HG02588 (cell line): ENCODE data around the gene CFAP206.
"Not testable (repeated sequence)": the region's sequence is repeated elsewhere in the genome, so short reads cannot be mapped to it uniquely, and the experiment has no call there.

ENCODE experiments used
- ATAC-seq: cut with Tn5 transposase; IDR thresholded peaks from one replicate; pipeline ENCODE4 v1.9.1; 2021; ENCODE audit warnings: mild to moderate bottlenecking, moderate library complexity; ENCODE audit not compliant: unreplicated experiment

The CFAP206 gene

DNA sequence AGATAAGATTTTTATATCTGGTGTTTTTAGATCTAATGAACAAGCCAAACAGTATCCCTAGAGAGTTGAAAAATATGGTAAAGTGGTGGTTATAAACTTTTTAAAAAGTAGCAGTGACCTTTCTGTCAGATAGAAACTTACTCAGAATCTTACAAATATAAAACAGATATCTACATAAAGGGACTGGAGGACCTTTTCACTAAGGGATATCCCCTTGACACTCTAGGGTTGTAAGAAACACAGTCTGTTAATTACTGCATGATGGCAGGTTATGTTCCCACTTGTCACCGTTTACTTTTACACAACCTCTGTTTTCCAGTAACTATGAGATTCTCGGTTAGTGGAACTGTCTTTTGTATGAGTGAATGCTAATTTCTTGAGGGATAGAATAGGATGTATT is 11.5 kb downstream of the CFAP206 start:
- ATAC-seq, result no peak

DNA sequence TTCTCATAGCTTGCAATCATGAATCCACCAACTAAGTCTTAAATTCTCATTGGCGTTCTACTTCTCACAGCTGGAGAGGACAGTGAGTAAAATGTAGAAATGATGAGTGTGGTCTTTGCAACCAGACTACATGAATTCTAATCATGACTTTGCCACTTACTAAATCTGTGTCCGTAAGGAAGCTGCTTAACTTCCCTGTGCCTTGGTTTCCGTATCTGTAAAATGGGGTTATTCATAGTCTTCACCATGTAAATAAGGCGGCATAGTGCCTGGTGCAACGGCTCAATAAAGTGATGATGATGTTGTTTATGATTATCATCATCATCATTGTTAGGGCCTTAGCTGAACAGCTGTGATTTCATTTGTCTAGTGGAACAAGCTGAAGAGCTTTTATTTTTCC is 12.6 kb downstream of the CFAP206 start:
- no peak for ATAC-seq

DNA sequence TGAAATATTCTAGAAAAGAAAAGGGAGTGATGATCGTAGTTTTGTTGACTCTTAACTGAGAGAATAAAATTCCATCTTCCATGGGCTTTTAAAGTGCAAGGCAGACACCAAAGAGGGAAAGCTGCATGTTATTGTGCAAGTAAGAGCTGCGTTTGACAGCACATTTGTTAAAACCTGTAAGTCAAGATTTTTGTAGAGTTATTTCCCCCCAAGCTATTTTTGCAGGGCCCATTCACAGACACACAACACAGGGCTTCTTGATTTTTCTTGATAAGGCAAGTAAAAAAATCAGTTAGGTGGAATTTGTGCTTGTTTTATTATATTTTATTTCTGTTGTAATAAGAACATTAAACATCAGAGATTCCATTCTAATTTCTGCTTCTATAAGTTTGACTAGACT is 13.8 kb downstream of the CFAP206 start:
- ATAC-seq, result no peak

DNA sequence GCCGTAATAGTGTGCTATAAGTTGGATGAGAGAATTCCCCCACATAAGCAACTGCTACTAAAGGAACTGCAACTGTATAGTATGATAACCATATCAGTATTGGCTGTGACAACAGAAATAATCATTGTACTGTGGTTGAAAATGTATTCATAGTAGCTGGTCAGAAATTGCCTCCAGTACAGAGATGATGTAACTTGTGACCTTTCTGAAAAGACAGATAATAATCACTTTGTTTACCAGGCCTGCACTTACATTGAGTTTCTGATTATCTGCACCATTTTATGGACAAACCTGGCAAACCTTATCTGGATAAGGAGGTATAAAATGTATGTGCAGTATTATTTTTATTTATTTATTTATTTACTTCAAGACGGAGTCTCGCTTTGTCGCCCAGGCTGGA is 19.0 kb downstream of the CFAP206 start:
- no peak for ATAC-seq

DNA sequence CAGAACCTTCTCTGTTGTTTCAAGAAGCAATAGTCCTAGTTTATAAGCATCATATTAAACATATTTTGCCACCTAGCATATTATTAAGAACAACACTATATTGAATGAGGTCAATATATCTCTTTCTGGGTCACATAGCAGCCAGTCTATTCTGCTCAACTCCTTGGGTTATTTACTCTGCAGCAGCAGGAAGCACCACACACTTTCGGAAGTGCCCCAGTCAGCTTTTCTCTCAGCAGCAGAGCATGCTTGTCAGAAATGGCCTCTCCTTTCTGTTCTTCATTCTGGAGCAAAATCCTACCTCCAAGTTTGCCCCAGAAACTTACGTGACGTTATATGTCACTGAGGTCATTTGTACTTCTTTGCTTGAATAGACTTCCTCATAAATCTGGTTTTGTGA is 22.7 kb downstream of the CFAP206 start:
- ATAC-seq, result no peak

DNA sequence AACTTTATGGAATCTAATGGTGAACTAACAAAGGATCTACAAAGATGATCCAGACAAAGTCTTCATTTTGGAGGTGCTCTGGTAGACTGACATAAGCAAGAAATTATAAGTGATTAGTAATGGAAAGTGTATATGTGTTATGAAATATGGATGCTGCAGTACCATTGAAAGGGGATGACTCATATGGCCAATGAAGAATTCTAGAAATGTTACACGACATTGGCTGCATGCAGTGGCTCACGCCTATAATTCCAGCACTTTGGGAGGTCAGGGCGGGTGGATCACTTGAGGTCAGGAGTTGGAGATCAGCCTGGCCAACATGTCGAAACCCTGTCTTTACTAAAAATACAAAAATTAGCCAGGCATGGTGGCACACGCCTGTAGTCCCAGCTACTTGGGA is 23.5 kb downstream of the CFAP206 start:
- ATAC-seq, result no peak

DNA sequence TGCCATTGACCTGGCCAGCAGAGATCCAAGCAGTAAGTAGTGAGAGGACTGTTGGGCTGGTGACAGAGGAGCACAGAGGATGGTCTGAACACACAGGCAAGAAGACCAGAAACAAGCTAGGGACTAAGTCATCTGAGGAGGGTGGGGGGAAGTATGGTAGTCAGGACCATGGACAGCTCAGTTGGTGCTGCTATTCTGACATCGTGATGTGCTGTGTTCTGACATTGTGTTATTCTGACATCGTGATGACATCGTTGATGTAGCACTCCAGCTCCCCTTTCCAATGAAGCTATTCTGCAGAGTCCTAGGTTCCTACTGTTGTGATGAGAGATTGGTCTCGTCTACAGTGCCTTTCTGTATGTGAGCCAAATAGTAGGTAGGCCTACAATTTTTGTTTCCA is 28.7 kb downstream of the CFAP206 start:
- no peak for ATAC-seq

DNA sequence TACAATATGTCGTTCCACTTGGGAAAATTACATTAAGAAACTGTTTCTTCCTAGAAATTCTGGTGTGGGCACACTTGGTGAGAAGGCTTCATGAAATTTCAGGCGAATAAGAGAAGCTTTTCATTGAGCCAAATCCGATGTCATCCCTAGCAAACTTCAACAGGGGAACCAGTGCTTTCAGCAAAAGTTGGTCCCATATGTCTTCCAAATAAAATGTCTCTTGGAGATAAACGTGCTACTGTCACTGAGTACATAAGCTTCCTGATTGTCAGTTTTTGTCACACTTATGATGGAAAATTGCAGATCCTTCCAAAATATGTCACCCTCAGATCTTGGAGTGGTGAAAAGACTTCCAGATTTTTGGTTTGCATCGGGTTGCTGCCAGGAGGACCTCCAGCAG is 33.9 kb downstream of the CFAP206 start:
- no peak for ATAC-seq

DNA sequence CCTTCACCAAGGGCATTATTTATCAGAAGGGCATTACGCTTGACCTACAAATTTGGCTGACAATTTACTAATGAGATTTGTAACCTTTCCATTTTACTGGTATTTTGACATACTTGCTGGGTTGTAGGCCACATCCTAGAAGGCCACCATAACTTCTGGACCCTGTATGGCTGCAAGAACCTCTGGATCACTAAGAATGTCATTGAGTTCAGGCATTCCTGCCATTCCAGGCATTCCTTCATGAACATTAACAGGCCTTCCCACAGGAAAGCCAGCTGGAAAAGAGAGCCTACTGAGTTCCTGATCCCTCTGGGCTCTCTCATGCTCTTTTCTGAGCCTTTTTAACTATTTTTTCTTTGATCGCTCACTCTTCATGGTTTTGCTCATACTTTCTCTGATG is 36.6 kb downstream of the CFAP206 start:
- no peak for ATAC-seq

DNA sequence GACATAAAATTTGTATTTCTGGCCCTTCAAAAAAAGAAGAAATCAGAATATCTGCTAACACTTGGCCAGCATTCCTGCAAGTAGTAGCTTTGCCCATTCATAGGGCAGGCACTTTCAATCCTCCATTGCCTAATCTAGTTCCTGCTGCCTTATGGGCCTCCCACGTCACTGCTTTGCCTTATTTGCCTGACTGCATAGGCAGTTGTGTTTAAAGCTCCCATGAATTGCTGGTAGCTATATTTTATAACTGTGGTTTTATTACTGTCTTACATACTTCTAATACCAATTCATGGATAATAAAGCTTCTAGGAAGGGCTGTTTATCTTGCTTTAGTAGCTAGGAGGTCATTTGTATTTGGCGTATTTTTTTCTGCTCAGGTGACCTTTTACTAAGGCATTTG is 57.3 kb downstream of the CFAP206 start:
- ATAC-seq, result no peak

DNA sequence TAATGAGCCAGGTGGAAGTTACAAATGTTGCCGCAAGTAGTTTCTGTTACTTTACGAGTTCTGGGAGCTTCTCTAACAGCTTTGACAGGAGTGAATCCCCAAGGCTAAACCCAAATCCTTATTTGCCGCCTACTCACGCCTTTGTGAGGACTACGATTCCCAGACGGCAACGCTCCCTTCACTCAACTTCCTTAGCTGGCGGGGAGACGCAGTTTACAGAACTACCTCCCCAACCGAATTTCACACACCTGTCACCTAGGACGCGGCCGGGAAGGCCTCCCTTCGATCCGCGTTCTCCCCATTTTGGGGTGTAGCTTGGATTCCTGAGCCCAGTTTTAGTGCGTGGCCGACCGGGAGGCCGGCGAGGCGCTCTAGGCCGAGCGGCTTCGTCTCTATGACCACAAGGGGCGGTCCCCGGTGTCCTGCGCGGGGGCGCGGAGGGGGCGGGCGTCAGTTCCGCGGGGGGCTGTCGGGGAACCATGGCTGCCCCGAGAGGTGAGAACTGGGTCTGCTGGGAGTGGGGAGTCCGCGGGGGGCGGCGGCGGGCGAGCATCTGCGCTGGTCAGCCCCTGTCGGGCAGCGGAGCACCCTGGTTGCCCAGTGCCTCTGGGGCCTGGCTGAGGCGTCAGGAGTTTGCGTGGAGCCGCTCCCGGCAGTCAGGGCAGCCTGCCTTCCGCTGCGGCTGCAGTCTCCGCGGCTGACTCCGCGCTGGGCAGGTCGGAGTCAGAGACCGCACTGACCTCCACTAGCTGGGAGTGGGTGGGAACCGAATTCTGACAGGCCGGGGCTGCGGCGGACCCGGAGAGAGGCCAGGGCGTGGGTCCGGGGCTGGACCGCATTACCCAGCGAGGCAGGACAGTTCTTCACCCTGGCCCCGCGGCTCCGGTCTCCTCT is 65.0 kb downstream of the CFAP206 start, which contains the start of gene SLC35A1:
Gene SLC35A1 (plus strand): TSS at position 450 of the 894 bp plus-strand sequence. CDS start 30 bp downstream, at position 480.
- ATAC-seq, result peak; percentile 95

DNA sequence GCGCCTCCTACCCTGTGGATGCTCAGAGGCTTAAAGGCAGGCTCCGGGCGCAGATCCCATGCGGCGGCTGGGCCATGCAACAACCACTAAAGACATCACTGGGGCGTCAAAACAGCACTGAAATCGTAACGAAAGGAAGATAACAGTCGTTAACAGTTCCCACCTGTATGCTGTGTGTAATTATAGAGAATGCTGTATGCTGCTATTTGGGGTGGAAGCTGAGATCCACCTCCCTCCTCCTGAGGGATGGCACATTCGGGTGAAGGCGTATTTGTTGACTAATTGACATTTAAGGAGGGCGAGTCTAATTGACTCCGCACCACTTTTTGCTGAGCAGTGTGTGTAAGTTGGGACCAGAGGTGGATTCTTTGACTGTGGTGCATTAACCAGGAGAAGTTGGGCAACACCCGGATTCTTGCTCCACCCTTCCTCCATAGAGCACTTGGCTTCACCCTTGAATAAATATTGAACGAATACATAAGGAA is 65.7 kb downstream of the CFAP206 start:
- ATAC-seq, result peak; percentile 56

DNA sequence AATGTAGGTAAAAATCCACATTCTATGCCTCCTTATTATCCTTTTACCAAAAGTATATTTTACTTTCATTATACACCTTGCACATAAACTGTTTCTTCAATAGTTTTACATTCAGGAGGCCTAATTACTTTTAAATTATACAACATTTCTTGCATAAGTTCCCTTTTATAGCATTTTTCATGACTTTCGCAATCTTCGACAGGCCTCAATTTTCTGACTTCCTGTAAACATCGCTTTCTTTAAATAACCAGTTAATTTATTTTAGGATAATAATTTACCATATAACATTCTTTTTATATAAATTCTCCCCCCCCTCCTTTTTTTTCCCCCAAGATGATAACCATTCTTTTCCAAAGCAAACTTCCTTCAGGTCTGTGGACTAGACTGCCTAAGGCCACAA is 74.2 kb downstream of the CFAP206 start:
- ATAC-seq, result no peak

DNA sequence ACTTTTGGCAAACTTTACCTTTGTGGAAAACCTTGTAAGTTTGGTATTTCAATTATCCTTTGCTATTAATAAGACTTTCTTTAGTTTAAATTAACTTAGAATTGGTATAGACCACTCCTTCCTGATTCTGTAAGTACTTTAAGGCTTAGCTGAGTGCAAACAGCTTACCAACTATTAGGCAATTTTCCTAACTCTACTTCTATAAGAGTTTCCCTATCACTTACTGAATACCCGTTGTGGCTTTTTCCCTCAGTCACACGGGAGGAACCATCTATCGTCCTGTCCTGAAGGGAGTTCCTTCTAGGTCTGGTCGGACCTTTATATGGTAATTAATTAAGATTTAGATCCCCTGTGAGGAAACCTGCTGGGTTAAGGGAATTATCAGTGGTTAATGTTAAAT is 74.6 kb downstream of the CFAP206 start:
- no peak for ATAC-seq

DNA sequence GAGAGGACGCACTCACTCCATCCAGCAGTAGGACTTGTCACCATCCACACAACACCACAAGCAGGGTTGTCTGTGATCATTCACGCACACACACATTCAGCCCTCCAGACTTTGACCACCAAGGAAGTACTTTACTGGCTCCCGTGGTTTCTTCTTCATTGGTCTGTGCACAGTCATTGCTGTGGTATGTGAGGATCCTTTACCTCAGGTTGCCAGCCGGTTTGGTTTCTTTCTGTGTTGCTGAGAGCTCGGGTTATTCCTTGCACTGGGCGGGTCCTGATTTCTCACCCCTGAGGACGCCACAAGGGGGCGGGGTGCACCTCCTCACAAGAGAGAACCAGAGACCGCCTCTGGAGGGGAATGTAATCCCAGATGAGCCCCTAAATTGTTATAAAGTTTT is 76.2 kb downstream of the CFAP206 start:
- ATAC-seq, result no peak

DNA sequence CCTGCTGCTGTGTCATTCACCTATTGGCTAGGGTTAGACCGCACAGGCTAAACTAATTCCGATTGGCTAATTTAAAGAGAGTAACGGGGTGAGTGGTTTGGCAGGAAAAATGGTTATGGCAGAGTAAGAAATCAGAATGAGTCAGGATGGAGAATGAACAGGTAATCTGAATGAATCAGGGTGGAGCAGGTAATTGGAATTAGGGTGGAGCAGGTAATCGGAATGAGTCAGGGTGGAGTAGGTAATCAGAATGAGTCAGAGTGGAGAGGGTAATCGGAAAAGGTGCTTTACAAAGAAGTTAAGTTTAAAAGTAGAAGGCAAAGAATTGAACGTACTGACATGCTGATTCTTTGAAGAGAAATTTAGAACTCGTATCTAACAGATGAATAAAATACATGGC is 76.7 kb downstream of the CFAP206 start:
- no peak for ATAC-seq

DNA sequence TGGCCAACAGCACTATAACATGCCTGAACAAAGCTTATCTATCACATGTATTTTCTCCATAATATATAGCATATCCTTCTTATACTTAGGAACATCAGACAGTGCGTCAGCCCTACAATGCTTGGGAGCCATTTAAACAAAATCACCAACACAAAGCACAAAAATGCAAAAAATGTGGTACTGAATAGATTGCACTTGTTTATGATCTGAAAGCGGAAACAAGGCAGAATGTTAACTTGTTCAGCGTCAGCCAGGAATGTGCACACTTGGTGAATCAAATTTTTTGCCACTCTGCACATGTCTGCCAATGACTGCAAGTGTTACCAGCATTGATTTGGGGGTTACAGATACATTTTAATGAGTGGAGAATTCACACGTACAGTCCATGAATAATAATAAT is 79.8 kb downstream of the CFAP206 start:
- no peak for ATAC-seq

DNA sequence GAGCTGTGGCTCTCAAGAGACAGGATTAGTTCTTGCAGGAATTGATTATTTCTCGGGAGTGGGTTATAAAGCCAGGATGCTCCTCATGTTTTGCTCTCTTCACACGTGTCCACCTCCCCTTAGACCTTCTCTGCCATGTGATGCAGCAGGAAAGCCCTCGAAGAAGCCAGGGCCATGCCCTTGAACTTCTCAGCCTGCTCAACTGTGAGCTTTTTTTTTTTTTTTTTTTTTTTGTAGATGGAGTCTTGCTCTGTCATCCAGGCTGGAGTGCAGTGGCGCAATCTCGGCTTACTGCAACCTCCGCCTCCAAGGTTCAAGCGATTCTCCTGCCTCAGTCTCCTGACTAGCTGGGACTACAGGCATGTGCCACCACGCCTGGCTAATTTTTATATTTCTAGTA is 81.6 kb downstream of the CFAP206 start:
- ATAC-seq, result not testable (repeated sequence)

DNA sequence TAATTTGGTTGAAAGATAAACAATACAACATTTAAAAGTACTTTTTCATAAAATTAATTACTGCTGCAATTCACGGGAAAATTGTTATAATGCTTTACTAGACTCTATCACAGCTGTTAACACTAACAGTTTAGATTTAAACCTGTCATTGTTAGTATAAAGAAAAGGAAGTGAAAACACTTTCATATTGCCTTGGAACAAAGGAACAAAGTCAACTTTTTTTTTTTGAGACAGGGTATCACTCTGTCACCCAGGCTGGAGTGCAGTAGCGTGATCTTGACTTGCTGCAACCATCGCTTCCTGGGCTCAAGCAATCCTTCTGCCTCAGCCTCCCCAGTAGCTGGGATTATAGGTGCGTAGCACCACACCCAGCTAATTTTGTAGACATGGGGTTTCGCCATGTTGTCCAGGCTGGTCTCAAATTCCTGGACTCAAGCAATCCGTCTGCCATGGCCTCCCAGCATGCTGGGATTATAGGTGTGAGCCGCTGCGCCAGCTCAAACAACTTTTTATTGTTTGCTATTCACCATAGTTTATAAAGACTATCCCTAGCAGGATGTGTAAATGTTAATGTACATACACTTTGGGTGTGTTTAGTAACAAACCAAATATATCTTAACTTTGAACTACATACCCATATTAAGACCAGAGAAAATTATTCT is 87.1 kb downstream of the CFAP206 start:
- peak; percentile 59 for ATAC-seq

DNA sequence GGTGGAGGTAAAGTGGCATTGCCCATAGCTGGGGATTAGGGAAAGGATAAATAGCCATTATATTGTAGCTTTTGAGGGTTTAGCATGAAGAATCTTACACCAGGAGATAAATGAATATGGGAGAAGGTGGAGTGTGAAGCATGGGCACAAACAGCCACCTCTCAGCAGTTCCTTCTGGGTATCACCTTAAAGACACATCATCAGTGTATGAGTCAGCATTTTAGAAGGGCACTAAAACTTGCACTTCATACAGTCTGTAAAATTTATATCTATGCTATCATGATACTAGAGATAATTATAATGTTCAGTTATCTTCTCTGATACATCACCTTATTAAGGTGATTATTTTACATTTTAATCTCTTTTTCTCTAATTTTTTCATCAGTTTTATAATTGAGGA is 90.3 kb downstream of the CFAP206 start:
- no peak for ATAC-seq

DNA sequence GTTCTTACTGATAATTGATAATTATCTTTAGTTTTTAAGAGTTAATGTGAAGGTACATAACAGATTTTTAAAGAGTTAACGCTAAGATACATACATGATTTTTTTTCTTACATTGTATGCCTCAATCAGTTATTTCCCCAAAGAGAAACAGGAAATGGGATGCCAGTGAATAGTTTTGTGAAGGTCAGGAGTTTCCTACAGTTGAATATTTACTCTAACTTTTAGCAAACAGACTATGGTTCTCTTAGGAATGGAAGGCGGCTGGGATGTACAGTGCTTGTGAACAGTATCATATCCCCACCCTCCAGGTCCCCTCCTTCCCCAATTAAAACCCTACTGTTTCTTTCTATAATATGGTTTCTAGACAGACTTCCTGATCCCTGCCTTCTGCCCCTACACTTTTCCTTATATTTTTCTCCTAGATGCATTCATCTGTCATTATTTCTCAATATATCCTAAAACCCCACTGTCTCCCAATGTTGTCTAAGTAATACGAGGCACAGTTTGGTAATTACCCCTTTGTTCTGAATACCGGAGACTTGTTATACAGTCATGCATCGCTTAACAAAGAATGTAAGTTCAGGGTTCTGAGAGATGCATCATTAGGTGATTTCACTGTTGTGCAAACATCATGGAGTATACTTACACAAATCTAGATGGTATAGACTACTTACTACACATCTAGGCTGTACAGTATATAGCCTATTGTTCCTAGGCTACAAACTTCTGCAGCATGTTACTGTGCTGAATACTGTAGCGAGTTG is 94.2 kb downstream of the CFAP206 start:
- no peak for ATAC-seq
